ENCODE results near the gene FOXRED1.
A peak's percentile ranks its signal among the peaks of the same experiment; 100 is the strongest.
"Not testable (repeated sequence)": the region's sequence is repeated elsewhere in the genome, so short reads cannot be mapped to it uniquely, and the experiment has no call there.

FOXRED1 gene

GRCh38 chr11:126277780-126278179 lies 8.8 kb downstream of the FOXRED1 start:
- no peak for DNase-seq

GRCh38 chr11:126279191-126279590 lies 10.2 kb downstream of the FOXRED1 start:
- no peak for DNase-seq

GRCh38 chr11:126280595-126280994 lies 11.6 kb downstream of the FOXRED1 start:
- no peak for DNase-seq

GRCh38 chr11:126281245-126281644 lies 12.3 kb downstream of the FOXRED1 start:
- DNase-seq: no peak

- DNase-seq: no peak
Measured at GRCh38 chr11:126281666-126282175, 12.8 kb downstream of the FOXRED1 start.

- no peak for DNase-seq
Measured at GRCh38 chr11:126282361-126282735, 13.4 kb downstream of the FOXRED1 start.

- DNase-seq: peak; percentile 30 to 59 (median 44)
Measured at GRCh38 chr11:126282736-126283591, 14.0 kb downstream of the FOXRED1 start, which contains the start of gene TIRAP. TSS of gene TIRAP (plus strand) at chr11:126283093. CDS start at chr11:126290895, 7,802 bp downstream.

GRCh38 chr11:126284829-126285228 lies 15.9 kb downstream of the FOXRED1 start:
- peak; percentile 69 to 78 (median 70) for DNase-seq

GRCh38 chr11:126288237-126288636 lies 19.3 kb downstream of the FOXRED1 start:
- no peak for DNase-seq

- no peak for DNase-seq
Measured at GRCh38 chr11:126290887-126291286, 21.9 kb downstream of the FOXRED1 start.

- DNase-seq: no peak
Measured at GRCh38 chr11:126293726-126294125, 24.8 kb downstream of the FOXRED1 start.

GRCh38 chr11:126297004-126297403 lies 28.1 kb downstream of the FOXRED1 start:
- DNase-seq: no peak

- DNase-seq: peak; percentile 66 to 77 (median 72)
Measured at GRCh38 chr11:126303623-126304456, 34.9 kb downstream of the FOXRED1 start, which contains the start of gene DCPS. TSS of gene DCPS (plus strand) at chr11:126304060. CDS start at chr11:126304081, 21 bp downstream.

- no peak for DNase-seq
Measured at GRCh38 chr11:126304457-126305075, 35.6 kb downstream of the FOXRED1 start.

- DNase-seq: no peak
Measured at GRCh38 chr11:126305699-126306098, 36.7 kb downstream of the FOXRED1 start.

- DNase-seq: no peak
Measured at GRCh38 chr11:126307706-126308105, 38.8 kb downstream of the FOXRED1 start.

GRCh38 chr11:126308271-126308671 lies 39.3 kb downstream of the FOXRED1 start:
- no peak for DNase-seq

- not testable (repeated sequence) for DNase-seq
Measured at GRCh38 chr11:126308771-126309170, 39.8 kb downstream of the FOXRED1 start.

- peak in 1 of 4 experiments; percentile 22 for DNase-seq
Measured at GRCh38 chr11:126310200-126310991, 41.4 kb downstream of the FOXRED1 start.

GRCh38 chr11:126310992-126311310 lies 42.0 kb downstream of the FOXRED1 start:
- DNase-seq: no peak

- DNase-seq: no peak
Measured at GRCh38 chr11:126311401-126312291, 42.7 kb downstream of the FOXRED1 start.
